PC-3 (cell line): ENCODE measurements around the gene DIP2A. TPM values are rescaled to one million over a fixed set of nuclear protein-coding genes. Genes with fewer than 3 reads are reported as not detected.

Experiments
- ATAC-seq: fragments of 200-7000 bp; cut with Tn5 transposase; 2 replicates; pipeline ENCODE4 v1.9.1; 2020; ENCODE audit warnings: mild to moderate bottlenecking, moderate library complexity
- BruUV-seq: library from RNA; stranded (reverse); fragments of 400-500 nt; replicated peaks from 2 replicates; lab custom pipeline; 2021; lab: Mats Ljungman, UMichigan
- CTCF ChIA-PET: fragments of 300-600 bp; sonication (Branson Sonifier 250); formaldehyde crosslinking; loops from one replicate; lab custom pipeline; 2022; ENCODE audit warnings: antibody characterized with exemption; lab: Charles Lee
- POLR2A ChIA-PET: fragments of 300-600 bp; sonication (Branson Sonifier 250); formaldehyde crosslinking; loops from one replicate; lab custom pipeline; 2022; ENCODE audit warnings: antibody characterized with exemption; ENCODE audit not compliant: unreplicated experiment; lab: Charles Lee
- DNase-seq: peaks from one replicate; pipeline ENCODE4 v3.0.0-alpha.2; 2015
- H2AFZ ChIP-seq: fragments of 300-600 bp; sonication (generic); 2 replicates; pipeline ENCODE4 v1.6.0; 2016; ENCODE audit warnings: antibody characterized with exemption, low read length
- H3F3A ChIP-seq: fragments of 300-600 bp; sonication (generic); one replicate; pipeline ENCODE4 v1.6.0; 2017; ENCODE audit warnings: antibody characterized with exemption, low read length, control low read depth, mild to moderate bottlenecking; ENCODE audit not compliant: unreplicated experiment
- H3K27ac ChIP-seq: fragments of 300-600 bp; sonication (generic); 2 replicates; pipeline ENCODE4 v1.5.1; 2016; ENCODE audit warnings: mild to moderate bottlenecking, low read length
- H3K27me3 ChIP-seq: fragments of 300-600 bp; sonication (generic); 2 replicates; pipeline ENCODE4 v1.6.1; 2016; ENCODE audit warnings: low read length, mixed read lengths
- H3K36me3 ChIP-seq: fragments of 300-600 bp; sonication (generic); 2 replicates; pipeline ENCODE4 v1.6.1; 2016; ENCODE audit warnings: low read depth, mixed run types, low read length, mixed read lengths
- H3K4me1 ChIP-seq: fragments of 300-600 bp; sonication (generic); 2 replicates; pipeline ENCODE4 v1.5.1; 2016; ENCODE audit warnings: low read length; ENCODE audit not compliant: insufficient read depth
- H3K4me2 ChIP-seq: fragments of 300-600 bp; sonication (generic); 2 replicates; pipeline ENCODE4 v1.6.0; 2016; ENCODE audit warnings: low read length
- H3K4me3 ChIP-seq: fragments of 300-600 bp; sonication (generic); 2 replicates; pipeline ENCODE4 v1.5.1; 2016; ENCODE audit warnings: mild to moderate bottlenecking, low read length, mixed read lengths
- H3K79me2 ChIP-seq: fragments of 300-600 bp; sonication (generic); 2 replicates; pipeline ENCODE4 v1.6.1; 2017; ENCODE audit warnings: low read length, mixed read lengths
- H3K9ac ChIP-seq: fragments of 300-600 bp; sonication (generic); 2 replicates; pipeline ENCODE4 v1.6.0; 2016; ENCODE audit warnings: mild to moderate bottlenecking, low read length
- H3K9me2 ChIP-seq: fragments of 300-600 bp; sonication (generic); replicated peaks from 2 replicates; pipeline ENCODE4 v1.6.1; 2016; ENCODE audit warnings: mixed run types, low read length, mixed read lengths
- H3K9me3 ChIP-seq: fragments of 300-600 bp; sonication (generic); 2 replicates; pipeline ENCODE4 v1.6.1; 2016; ENCODE audit warnings: low read length, mixed read lengths
- H4K20me1 ChIP-seq: fragments of 300-600 bp; sonication (generic); 2 replicates; pipeline ENCODE4 v1.6.1; 2016; ENCODE audit warnings: low read length, mixed read lengths
- EZH2 ChIP-seq: fragments of 300-600 bp; sonication (generic); IDR thresholded peaks from one replicate; pipeline ENCODE4 v1.6.1; 2017; ENCODE audit warnings: antibody characterized with exemption, mild to moderate bottlenecking, low read length; ENCODE audit not compliant: unreplicated experiment
- EZH2phosphoT487 ChIP-seq: fragments of 300-600 bp; sonication (generic); IDR thresholded peaks from 2 replicates; pipeline ENCODE4 v1.6.1; 2018; ENCODE audit warnings: mild to moderate bottlenecking, antibody characterized with exemption, low read length, borderline replicate concordance
- intact Hi-C: fragments of 100-400 bp; cut with micrococcal nuclease; formaldehyde crosslinking; loops from 2 replicates; pipeline ENCODE4 v1.9.0; 2023
- total RNA-seq: library from RNA; depleted of rRNA; stranded (reverse); fragments of >200 nt; gene quantifications from 2 replicates; pipeline ENCODE4 v1.2.3, GENCODE V29; 2014
- TF ChIP-seq, protein P1 (sequence below): fragments of 300-600 bp; sonication (generic); conservative IDR thresholded peaks from 2 replicates; pipeline ENCODE4 v1.5.1; 2017; ENCODE audit warnings: antibody characterized with exemption, low read depth, mild to moderate bottlenecking, low read length

The DIP2A gene
- total RNA-seq, 1 experiment from 2014 or later = 23.7 TPM

DNA sequence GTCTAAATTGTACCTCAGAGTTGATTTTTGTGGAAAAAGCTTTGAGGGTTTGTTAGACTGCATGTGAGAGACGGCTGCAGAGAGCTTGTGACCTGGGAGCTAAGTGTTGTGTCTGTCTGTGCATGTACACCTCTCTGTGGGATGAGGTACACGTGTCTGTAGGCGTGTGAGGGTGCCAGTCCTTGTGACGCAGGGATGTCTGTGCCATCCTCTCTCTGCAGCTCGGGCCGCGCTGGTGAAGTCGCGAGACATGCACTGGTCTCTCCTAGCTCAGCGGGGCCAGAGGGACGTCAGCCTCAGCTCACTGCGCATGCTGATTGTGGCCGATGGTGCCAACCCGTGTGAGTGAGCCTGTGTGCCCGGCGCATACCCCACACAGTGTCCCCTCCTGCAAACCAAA lies 79.6 kb downstream of the DIP2A start:
- no peaks in the 10 kb centered on the region for H3K79me2 ChIP-seq
- CTCF ChIA-PET = interaction anchor here (0.6 kb wide), 1 partner anchor 39 kb away, joined by 3 read pairs; no protein-coding TSS in a partner anchor
- BruUV-seq = no TSS peak

DNA sequence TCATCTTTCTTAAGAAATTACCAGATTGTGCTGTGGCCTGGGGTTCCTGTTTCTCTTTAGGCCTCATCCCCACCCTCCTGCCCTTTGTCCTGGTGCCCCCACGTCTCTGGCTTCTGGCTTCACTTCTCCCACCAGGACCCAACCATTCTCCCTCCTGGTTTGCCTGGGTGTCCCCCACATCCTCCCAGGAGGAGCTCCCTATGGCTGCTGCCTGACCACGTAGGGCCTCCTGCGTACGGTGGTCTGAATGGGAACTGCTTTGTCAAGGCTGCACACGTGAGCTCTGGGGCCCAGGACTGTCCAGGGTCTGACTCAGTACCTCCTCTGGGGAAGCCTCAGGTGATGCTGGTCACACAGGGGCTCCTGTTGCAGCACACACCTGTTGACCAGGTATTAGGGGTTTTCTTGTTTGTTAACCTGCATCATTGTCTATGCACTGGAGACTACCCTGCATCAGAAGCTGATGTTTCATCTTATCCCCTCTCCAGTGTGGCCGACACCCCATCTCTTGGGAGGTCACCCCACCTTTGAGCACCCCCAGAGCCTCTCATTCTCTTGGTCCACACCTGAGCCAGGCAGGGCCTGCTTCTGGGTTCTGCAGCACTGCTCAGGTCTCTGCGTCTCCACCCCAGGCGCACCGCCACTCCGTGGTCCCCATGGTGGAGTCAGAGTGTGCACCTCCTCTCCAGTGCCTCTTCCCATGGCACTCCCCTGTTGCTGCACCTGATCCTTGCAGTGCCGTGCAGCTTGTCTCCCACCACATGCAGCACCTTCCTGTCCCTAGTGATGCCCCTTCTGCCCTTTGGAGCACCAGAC lies 80.4 kb downstream of the DIP2A start:
- H3K79me2 ChIP-seq = no peaks in the 10 kb centered on the region
- no peak overlapping the region for H3K9ac ChIP-seq
- H3K27ac ChIP-seq = no peak overlapping the region
- ChIA-PET CTCF (no interaction called here), POLR2A (no interaction called here)
- TF ChIP-seq EZH2 (no peak), EZH2phosphoT487 (no peak)
- ATAC-seq (no peak), DNase-seq (no peak)
- no TSS peak for BruUV-seq
- no peak overlapping the region for H3K4me3 ChIP-seq
- no peak overlapping the region for H2AFZ ChIP-seq
- no peaks in the 10 kb centered on the region for H3K9me3 ChIP-seq
- intact Hi-C loops = no loop called here
- no peaks in the 10 kb centered on the region for H3K27me3 ChIP-seq
- H3K9me2 ChIP-seq = no peaks in the 10 kb centered on the region
- H3K36me3 ChIP-seq = peaks cover 25% of the 10 kb centered on the region
- H3K4me1 ChIP-seq = peaks cover 16% of the 10 kb centered on the region
- no peaks in the 10 kb centered on the region for H3F3A ChIP-seq
- no peak overlapping the region for H3K4me2 ChIP-seq
- H4K20me1 ChIP-seq = no peaks in the 10 kb centered on the region

More for the DNA sequence above, 79.6 kb downstream of the DIP2A start:
- Histone ChIP-seq H3K4me2 (no peak overlapping the region), H4K20me1 (no peaks in the 10 kb centered on the region), H3K9ac (no peak overlapping the region), H3F3A (no peaks in the 10 kb centered on the region), H3K9me2 (no peaks in the 10 kb centered on the region), H3K36me3 (peaks cover 28% of the 10 kb centered on the region), H3K4me1 (peaks cover 16% of the 10 kb centered on the region), H3K9me3 (no peaks in the 10 kb centered on the region), H3K27ac (no peak overlapping the region), H2AFZ (no peak overlapping the region), H3K4me3 (no peak overlapping the region), H3K27me3 (no peaks in the 10 kb centered on the region)
- TF ChIP-seq EZH2 (no peak), EZH2phosphoT487 (no peak)
- TF ChIP-seq, protein P1, sequence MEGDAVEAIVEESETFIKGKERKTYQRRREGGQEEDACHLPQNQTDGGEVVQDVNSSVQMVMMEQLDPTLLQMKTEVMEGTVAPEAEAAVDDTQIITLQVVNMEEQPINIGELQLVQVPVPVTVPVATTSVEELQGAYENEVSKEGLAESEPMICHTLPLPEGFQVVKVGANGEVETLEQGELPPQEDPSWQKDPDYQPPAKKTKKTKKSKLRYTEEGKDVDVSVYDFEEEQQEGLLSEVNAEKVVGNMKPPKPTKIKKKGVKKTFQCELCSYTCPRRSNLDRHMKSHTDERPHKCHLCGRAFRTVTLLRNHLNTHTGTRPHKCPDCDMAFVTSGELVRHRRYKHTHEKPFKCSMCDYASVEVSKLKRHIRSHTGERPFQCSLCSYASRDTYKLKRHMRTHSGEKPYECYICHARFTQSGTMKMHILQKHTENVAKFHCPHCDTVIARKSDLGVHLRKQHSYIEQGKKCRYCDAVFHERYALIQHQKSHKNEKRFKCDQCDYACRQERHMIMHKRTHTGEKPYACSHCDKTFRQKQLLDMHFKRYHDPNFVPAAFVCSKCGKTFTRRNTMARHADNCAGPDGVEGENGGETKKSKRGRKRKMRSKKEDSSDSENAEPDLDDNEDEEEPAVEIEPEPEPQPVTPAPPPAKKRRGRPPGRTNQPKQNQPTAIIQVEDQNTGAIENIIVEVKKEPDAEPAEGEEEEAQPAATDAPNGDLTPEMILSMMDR = no peak
- no peak for DNase-seq
- POLR2A ChIA-PET = no interaction called here
- no peak for ATAC-seq
- intact Hi-C loops = no loop called here

DNA sequence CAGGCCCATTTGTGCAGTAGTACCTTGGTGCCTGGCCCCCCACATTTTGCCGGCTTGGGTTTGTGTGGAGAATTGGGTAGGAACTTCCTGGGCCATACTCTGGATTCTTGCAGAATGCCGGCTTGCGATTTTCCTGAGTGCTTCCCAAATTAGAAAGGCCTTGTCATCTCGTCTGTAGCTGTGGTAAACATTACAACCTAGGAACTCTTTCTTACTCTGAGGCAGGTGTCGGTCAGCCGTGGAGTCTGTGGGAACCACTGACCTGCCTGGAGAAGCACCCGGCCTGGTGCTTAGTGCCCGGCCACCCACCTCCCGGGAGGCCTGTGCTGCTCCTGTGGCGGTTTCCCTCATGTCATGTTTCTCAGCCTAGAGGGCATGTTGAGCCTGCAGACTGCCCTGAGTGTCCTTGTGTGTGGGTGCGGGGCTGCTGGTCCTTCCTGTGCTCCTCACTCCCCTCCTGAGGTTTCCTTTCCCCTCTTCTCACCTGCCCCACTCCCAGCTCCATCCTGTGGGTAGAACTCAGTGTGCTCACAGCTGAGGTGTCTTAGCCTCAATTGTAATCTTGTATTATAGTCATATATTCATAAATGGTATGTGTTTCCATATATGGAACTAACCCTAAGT lies 81.5 kb downstream of the DIP2A start:
- Histone ChIP-seq H3K9ac (no peak overlapping the region), H4K20me1 (no peaks in the 10 kb centered on the region), H2AFZ (no peak overlapping the region), H3K27ac (no peak overlapping the region), H3K4me1 (peaks cover 16% of the 10 kb centered on the region), H3K27me3 (no peaks in the 10 kb centered on the region), H3K9me3 (no peaks in the 10 kb centered on the region), H3K4me3 (no peak overlapping the region), H3K79me2 (no peaks in the 10 kb centered on the region), H3F3A (no peaks in the 10 kb centered on the region), H3K4me2 (no peak overlapping the region), H3K9me2 (no peaks in the 10 kb centered on the region), H3K36me3 (peaks cover 23% of the 10 kb centered on the region)
- ChIA-PET POLR2A (no interaction called here), CTCF (no interaction called here)
- BruUV-seq = no TSS peak
- ATAC-seq (no peak), DNase-seq (no peak)
- TF ChIP-seq, protein P1 = no peak
- TF ChIP-seq EZH2 (no peak), EZH2phosphoT487 (no peak)
- intact Hi-C loops = no loop called here
